ENCODE results near the gene ALK.
"Not testable (repeated sequence)": the region's sequence is repeated elsewhere in the genome, so short reads cannot be mapped to it uniquely, and the experiment has no call there.

The ALK gene

GRCh38 chr2:29250977-29251376 is 670.4 kb downstream of the ALK start:
- no peak overlapping the region for H3K27ac ChIP-seq
- no peak for TF ChIP-seq ZFX (IDR thresholded peaks at IDR 0.05; ENCODE audit: borderline replicate concordance)
- TF ChIP-seq CTCF (IDR thresholded peaks at IDR 0.05), result no peak

- TF ChIP-seq ZFX (IDR thresholded peaks at IDR 0.05; ENCODE audit: borderline replicate concordance) (no peak), CTCF (IDR thresholded peaks at IDR 0.05) (no peak)
- no peak overlapping the region for H3K27ac ChIP-seq
Observed at GRCh38 chr2:29249666-29250253, 671.6 kb downstream of the ALK start.

- H3K27ac ChIP-seq, result no peak overlapping the region
- TF ChIP-seq ZFX (IDR thresholded peaks at IDR 0.05; ENCODE audit: borderline replicate concordance) (no peak), CTCF (IDR thresholded peaks at IDR 0.05) (no peak)
Observed at GRCh38 chr2:29247336-29247914, 674.0 kb downstream of the ALK start.

GRCh38 chr2:29246383-29247300 is 674.7 kb downstream of the ALK start:
- TF ChIP-seq CTCF (IDR thresholded peaks at IDR 0.05) (no peak), ZFX (IDR thresholded peaks at IDR 0.05; ENCODE audit: borderline replicate concordance) (no peak)
- no peak overlapping the region for H3K27ac ChIP-seq

GRCh38 chr2:29245742-29246382 is 675.5 kb downstream of the ALK start:
- no peak for TF ChIP-seq CTCF (IDR thresholded peaks at IDR 0.05)
- H3K27ac ChIP-seq, result no peak overlapping the region

- H3K27ac ChIP-seq, result not testable (repeated sequence)
Observed at GRCh38 chr2:29245035-29245741, 676.2 kb downstream of the ALK start.

All from 22Rv1 (cell line).